Aorta (tissue), 5 donors: ENCODE data around the gene GSC2. TPM values are rescaled to one million over a fixed set of nuclear protein-coding genes. Genes with fewer than 3 reads are reported as not detected.

ENCODE experiments used
- ATAC-seq: fragments of 200-7000 bp; cut with Tn5 transposase; one replicate; pipeline ENCODE4 v1.9.1; 2022; ENCODE audit warnings: moderate library complexity; ENCODE audit not compliant: low FRiP score
- DNase-seq, 2 donors: peaks; one replicate each; pipeline ENCODE4 v3.0.0-alpha.2; 2020
- H3K27ac ChIP-seq, 2 donors: one replicate each; pipeline ENCODE4 v1.5.1; 2013; ENCODE audit warnings: low read length in 2 of 2, mild to moderate bottlenecking in 2 of 2, moderate library complexity in 2 of 2, control low read depth in 1 of 2, inconsistent platforms in 1 of 2, low read depth in 1 of 2
- H3K27me3 ChIP-seq, 2 donors: one replicate each; pipeline ENCODE4 v1.6.1; 2013; ENCODE audit warnings: control low read depth in 1 of 2, low read length in 1 of 2, mild to moderate bottlenecking in 1 of 2, moderate library complexity in 1 of 2; ENCODE audit not compliant: insufficient read depth in 2 of 2, control insufficient read depth in 1 of 2
- H3K36me3 ChIP-seq, 2 donors: one replicate each; pipeline ENCODE4 v1.6.1; 2013; ENCODE audit warnings: control low read depth in 1 of 2, low read length in 1 of 2, mild to moderate bottlenecking in 1 of 2; ENCODE audit not compliant: insufficient read depth in 2 of 2, control insufficient read depth in 1 of 2
- H3K4me1 ChIP-seq, 2 donors: one replicate each; pipeline ENCODE4 v1.6.1; 2013; ENCODE audit warnings: low read length in 2 of 2, control low read depth in 1 of 2, mild to moderate bottlenecking in 1 of 2, moderate library complexity in 1 of 2; ENCODE audit not compliant: insufficient read depth in 2 of 2, control insufficient read depth in 1 of 2
- H3K4me3 ChIP-seq, 2 donors: one replicate each; pipeline ENCODE4 v1.5.1; 2013; ENCODE audit warnings: low read length in 2 of 2, control low read depth in 1 of 2, mild to moderate bottlenecking in 1 of 2
- H3K9me3 ChIP-seq: one replicate; pipeline ENCODE4 v1.6.1; 2013; ENCODE audit warnings: mild to moderate bottlenecking, low read length; ENCODE audit not compliant: control insufficient read depth
- WGBS, 2 donors: extraction: QIAGEN DNeasy Blood & Tissue Kit; methylation state at CpG; one replicate each; pipeline ENCODE4 v1.1.7; 2013; 5-methylcytosine and 5-hydroxymethylcytosine counted together
- intact Hi-C, 2 donors: fragments of 100-400 bp; cut with DNase I; formaldehyde crosslinking; loops; one replicate each; pipeline versions ENCODE4 v1.14.2 to v1.15.0; 2022
- polyA plus RNA-seq, 2 donors: library from polyadenylated mRNA; stranded (reverse); fragments of 200-250 nt; gene quantifications; one replicate each; pipeline ENCODE4 v1.2.3, GENCODE V29; 2013
- total RNA-seq, 2 donors: library from RNA; stranded (reverse); fragmentation: NEBNext Ultra II Directional; extraction: Animal tissue kit (Norgen Biotek cat#: 25700); gene quantifications; one replicate each; pipeline ENCODE4 v1.2.1, GENCODE V29; 2021
- donor health status: healthy with polysubstance abuse.
- donor health status: Bipolar disorder and iron deficiency.
- donor health status: DM: no; HTN: no; CAD: no.
- donor health status: DM: no; HTN: no; CAD: no.
- donor health status: DM: yes; HTN: yes; CAD: no.

GSC2 gene
- total and polyA plus RNA-seq, 4 donors = not detected

- intact Hi-C loops = no loop called here
- H3K4me1 ChIP-seq = no peaks in the 10 kb centered on the region
- no peak overlapping the region for H3K4me3 ChIP-seq
- peaks cover 0 to 3% of the 10 kb centered on the region in 2 donors for H3K36me3 ChIP-seq
- ATAC-seq (no peak), DNase-seq (no peak)
- 94 to 96% methylated on average over 20 of the region's 20 CpGs for WGBS, 2 donors
- H3K9me3 ChIP-seq = no peaks in the 10 kb centered on the region
- no peak overlapping the region for H3K27ac ChIP-seq
- H3K27me3 ChIP-seq = no peaks in the 10 kb centered on the region
Observed at GRCh38 chr22:19132153-19132552, 17.9 kb downstream of the GSC2 start.

GRCh38 chr22:19131685-19132015, 18.4 kb downstream of the GSC2 start:
- intact Hi-C loops = no loop called here
- H3K27me3 ChIP-seq = no peaks in the 10 kb centered on the region
- H3K4me3 ChIP-seq = no peak overlapping the region
- ATAC-seq (no peak), DNase-seq (no peak)
- WGBS, 2 donors = 96 to 97% methylated on average over 19 of the region's 19 CpGs
- no peak overlapping the region for H3K27ac ChIP-seq
- no peaks in the 10 kb centered on the region for H3K4me1 ChIP-seq
- H3K9me3 ChIP-seq = no peaks in the 10 kb centered on the region
- H3K36me3 ChIP-seq = peaks cover 0 to 3% of the 10 kb centered on the region in 2 donors

GRCh38 chr22:19130959-19131684, 19.0 kb downstream of the GSC2 start, which contains the start of gene TSSK2:
TSS of gene TSSK2 (plus strand) at chr22:19131308. CDS start at chr22:19131400, 92 bp downstream.
- Histone ChIP-seq H3K27me3 (no peaks in the 10 kb centered on the region), H3K4me1 (no peaks in the 10 kb centered on the region), H3K27ac (no peak within 1 kb of the TSS), H3K4me3 (no peak within 1 kb of the TSS), H3K9me3 (no peaks in the 10 kb centered on the region), H3K36me3 (peaks cover 0 to 3% of the 10 kb centered on the region in 2 donors)
- DNase-seq (no peak), ATAC-seq (no peak)
- WGBS, 2 donors = 82 to 84% methylated on average over 27 of the region's 27 CpGs
- intact Hi-C loops = no loop called here

GRCh38 chr22:19129871-19130270, 20.2 kb downstream of the GSC2 start:
- WGBS, 2 donors = 74 to 78% methylated on average over 8 of the region's 8 CpGs
- H3K27me3 ChIP-seq = no peaks in the 10 kb centered on the region
- H3K4me3 ChIP-seq = no peak overlapping the region
- no peaks in the 10 kb centered on the region for H3K9me3 ChIP-seq
- no peak for ATAC-seq
- intact Hi-C loops = no loop called here
- H3K4me1 ChIP-seq = no peaks in the 10 kb centered on the region
- no peak for DNase-seq
- peaks cover 0 to 3% of the 10 kb centered on the region in 2 donors for H3K36me3 ChIP-seq
- no peak overlapping the region for H3K27ac ChIP-seq

- DNase-seq (no peak), ATAC-seq (no peak)
- Histone ChIP-seq H3K9me3 (no peaks in the 10 kb centered on the region), H3K4me1 (no peaks in the 10 kb centered on the region), H3K4me3 (no peak overlapping the region), H3K27ac (no peak overlapping the region), H3K27me3 (no peaks in the 10 kb centered on the region), H3K36me3 (peaks cover 0 to 3% of the 10 kb centered on the region in 2 donors)
- intact Hi-C loops = no loop called here
- 87 to 90% methylated on average over 7 of the region's 7 CpGs for WGBS, 2 donors
Observed at GRCh38 chr22:19128946-19129727, 21.0 kb downstream of the GSC2 start.

- H3K9me3 ChIP-seq = no peaks in the 10 kb centered on the region
- H3K4me1 ChIP-seq = no peaks in the 10 kb centered on the region
- WGBS, 2 donors = 79 to 86% methylated on average over 7 of the region's 7 CpGs
- no peak overlapping the region for H3K4me3 ChIP-seq
- no peak overlapping the region for H3K27ac ChIP-seq
- no peak for DNase-seq
- H3K36me3 ChIP-seq = no peaks in the 10 kb centered on the region
- H3K27me3 ChIP-seq = no peaks in the 10 kb centered on the region
- no peak for ATAC-seq
- intact Hi-C loops = no loop called here
Observed at GRCh38 chr22:19128009-19128401, 22.1 kb downstream of the GSC2 start.

GRCh38 chr22:19127329-19128008, 22.6 kb downstream of the GSC2 start:
- Histone ChIP-seq H3K4me1 (no peaks in the 10 kb centered on the region), H3K4me3 (no peak overlapping the region), H3K9me3 (no peaks in the 10 kb centered on the region), H3K27ac (no peak overlapping the region), H3K27me3 (no peaks in the 10 kb centered on the region), H3K36me3 (no peaks in the 10 kb centered on the region)
- WGBS, 2 donors = 91 to 92% methylated on average over 16 of the region's 16 CpGs
- DNase-seq (no peak), ATAC-seq (no peak)
- intact Hi-C loops = no loop called here

GRCh38 chr22:19126309-19127273, 23.5 kb downstream of the GSC2 start:
- WGBS, 2 donors = 91 to 94% methylated on average over 17 to 19 of the region's 19 CpGs
- Histone ChIP-seq H3K36me3 (no peaks in the 10 kb centered on the region), H3K27ac (no peak overlapping the region), H3K9me3 (no peaks in the 10 kb centered on the region), H3K4me1 (no peaks in the 10 kb centered on the region), H3K4me3 (no peak overlapping the region), H3K27me3 (no peaks in the 10 kb centered on the region)
- ATAC-seq (no peak), DNase-seq (no peak)
- intact Hi-C loops = no loop called here
